Measurements from ENCODE around the gene SPN. TPM values are rescaled to one million over a fixed set of nuclear protein-coding genes. Genes with fewer than 3 reads are reported as not detected.
"Not testable (repeated sequence)": the region's sequence is repeated elsewhere in the genome, so short reads cannot be mapped to it uniquely, and the experiment has no call there.

Gene SPN
- polyA plus RNA-seq, 3 donors, result 2.2 to 2.6 (median 2.6) TPM

GRCh38 chr16:29699324-29700219 lies 36.5 kb downstream of the SPN start:
- DNase-seq (ENCODE audit: low read depth in 3 of 3, low spot score in 2 of 3), result no peak

- DNase-seq (ENCODE audit: low read depth in 3 of 3, low spot score in 2 of 3), result peak in 1 of 3 donors; percentile 55
Measured at GRCh38 chr16:29700253-29700987, 37.4 kb downstream of the SPN start.

GRCh38 chr16:29701214-29701555 lies 38.1 kb downstream of the SPN start:
- DNase-seq (ENCODE audit: low read depth in 3 of 3, low spot score in 2 of 3), result no peak

- no peak for DNase-seq (ENCODE audit: low read depth in 3 of 3, low spot score in 2 of 3)
Measured at GRCh38 chr16:29702269-29702668, 39.2 kb downstream of the SPN start.

GRCh38 chr16:29705030-29705429 lies 42.0 kb downstream of the SPN start:
- DNase-seq (ENCODE audit: low read depth in 3 of 3, low spot score in 2 of 3), result no peak

GRCh38 chr16:29707160-29707559 lies 44.1 kb downstream of the SPN start:
- DNase-seq (ENCODE audit: low read depth in 3 of 3, low spot score in 2 of 3), result not testable (repeated sequence)

- no peak for DNase-seq (ENCODE audit: low read depth in 3 of 3, low spot score in 2 of 3)
Measured at GRCh38 chr16:29708917-29709600, 46.0 kb downstream of the SPN start.

GRCh38 chr16:29709657-29710056 lies 46.6 kb downstream of the SPN start:
- DNase-seq (ENCODE audit: low read depth in 3 of 3, low spot score in 2 of 3), result not testable (repeated sequence)

- peak in 1 of 3 donors; percentile 44 for DNase-seq (ENCODE audit: low read depth in 3 of 3, low spot score in 2 of 3)
Measured at GRCh38 chr16:29710227-29711219, 47.5 kb downstream of the SPN start.

GRCh38 chr16:29712809-29713208 lies 49.8 kb downstream of the SPN start:
- no peak for DNase-seq (ENCODE audit: low read depth in 3 of 3, low spot score in 2 of 3)

GRCh38 chr16:29714396-29714795 lies 51.3 kb downstream of the SPN start:
- no peak for DNase-seq (ENCODE audit: low read depth in 3 of 3, low spot score in 2 of 3)

GRCh38 chr16:29714972-29715371 lies 51.9 kb downstream of the SPN start:
- DNase-seq (ENCODE audit: low read depth in 3 of 3, low spot score in 2 of 3), result no peak

GRCh38 chr16:29717113-29717512 lies 54.1 kb downstream of the SPN start:
- DNase-seq (ENCODE audit: low read depth in 3 of 3, low spot score in 2 of 3), result no peak

GRCh38 chr16:29719063-29719462 lies 56.0 kb downstream of the SPN start:
- no peak for DNase-seq (ENCODE audit: low read depth in 3 of 3, low spot score in 2 of 3)

Other genes starting within 250 kb of the SPN start
- 1 to 10 TPM; 6.3 to 9.4 (median 8.8) TPM for gene BOLA2, start 208.9 kb upstream of the SPN start, polyA plus RNA-seq (ENCODE audit: insufficient read length in 3 of 3)
- gene SLX1B, start 208.7 kb upstream of the SPN start, polyA plus RNA-seq (ENCODE audit: insufficient read length in 3 of 3), result 10 to 100 TPM; 10.1 to 13.0 (median 12.4) TPM
- 10 to 100 TPM; 11.7 to 20.3 (median 18.8) TPM for gene SULT1A4, start 203.3 kb upstream of the SPN start, polyA plus RNA-seq (ENCODE audit: insufficient read length in 3 of 3)
- 10 to 100 TPM; 17.7 to 29.4 (median 18.4) TPM for gene NPIPB12, start 156.8 kb upstream of the SPN start, polyA plus RNA-seq (ENCODE audit: insufficient read length in 3 of 3)
- gene QPRT, start 15.9 kb downstream of the SPN start, polyA plus RNA-seq (ENCODE audit: insufficient read length in 3 of 3), result 100 to 1,000 TPM; 115 to 144 (median 131) TPM
- under 1 TPM; 0.17 to 0.28 (median 0.26) TPM for gene C16orf54, start 82.7 kb downstream of the SPN start, polyA plus RNA-seq (ENCODE audit: insufficient read length in 3 of 3)
- gene ZG16, start 115.0 kb downstream of the SPN start, polyA plus RNA-seq (ENCODE audit: insufficient read length in 3 of 3), result under 1 TPM in 1 of 3 donors, not detected in 2; 0.06 TPM
- gene KIF22, start 127.5 kb downstream of the SPN start, polyA plus RNA-seq (ENCODE audit: insufficient read length in 3 of 3), result 10 to 100 TPM; 67.5 to 70.9 (median 68.8) TPM
- gene MAZ, start 143.3 kb downstream of the SPN start, polyA plus RNA-seq (ENCODE audit: insufficient read length in 3 of 3), result 100 to 1,000 TPM; 273 to 320 (median 302) TPM
- gene PRRT2, start 148.9 kb downstream of the SPN start, polyA plus RNA-seq (ENCODE audit: insufficient read length in 3 of 3), result 10 to 100 TPM in 1 of 3 donors, 1 to 10 TPM in 2; 6.5 to 12.4 (median 8.4) TPM
- gene PAGR1, start 152.9 kb downstream of the SPN start, polyA plus RNA-seq (ENCODE audit: insufficient read length in 3 of 3), result 10 to 100 TPM; 28.0 to 30.5 (median 29.7) TPM
- gene MVP, start 157.2 kb downstream of the SPN start, polyA plus RNA-seq (ENCODE audit: insufficient read length in 3 of 3), result 10 to 100 TPM; 18.1 to 22.6 (median 20.0) TPM
- gene CDIPT, start 200.0 kb downstream of the SPN start, polyA plus RNA-seq (ENCODE audit: insufficient read length in 3 of 3), result 100 to 1,000 TPM in 1 of 3 donors, 10 to 100 TPM in 2; 85.9 to 102 (median 89.9) TPM
- 10 to 100 TPM in 1 of 3 donors, 1 to 10 TPM in 2; 9.0 to 10.8 (median 9.5) TPM for gene SEZ6L2, start 236.3 kb downstream of the SPN start, polyA plus RNA-seq (ENCODE audit: insufficient read length in 3 of 3)
- under 1 TPM; 0.52 to 0.87 (median 0.54) TPM for gene ASPHD1, start 237.2 kb downstream of the SPN start, polyA plus RNA-seq (ENCODE audit: insufficient read length in 3 of 3)

All from right renal cortex interstitium (tissue), 3 donors.